KMS-11 (cell line): ENCODE results near the gene TLR6.

Experiments
- H2AFZ ChIP-seq: fragments of 200-600 bp; sonication (generic); 2 replicates; pipeline ENCODE4 v1.6.1; 2016; ENCODE audit warnings: antibody characterized with exemption, mixed run types, low read depth
- H3K27ac ChIP-seq: fragments of 200-600 bp; sonication (generic); 2 replicates; pipeline ENCODE4 v1.6.1; 2016; ENCODE audit warnings: mild to moderate bottlenecking, mixed run types
- H3K27me3 ChIP-seq: fragments of 200-600 bp; sonication (generic); 2 replicates; pipeline ENCODE4 v1.6.1; 2017; ENCODE audit warnings: mild to moderate bottlenecking, low read depth, mixed run types, moderate library complexity; ENCODE audit not compliant: insufficient read depth
- H3K36me3 ChIP-seq: fragments of 200-600 bp; sonication (generic); 2 replicates; pipeline ENCODE4 v1.6.1; 2017; ENCODE audit warnings: mild to moderate bottlenecking, mixed run types; ENCODE audit not compliant: insufficient read depth
- H3K4me1 ChIP-seq: fragments of 200-600 bp; sonication (generic); 2 replicates; pipeline ENCODE4 v1.6.1; 2016; ENCODE audit warnings: mild to moderate bottlenecking, low read depth, mixed run types; ENCODE audit not compliant: poor library complexity, severe bottlenecking
- H3K4me2 ChIP-seq: fragments of 200-600 bp; sonication (generic); 2 replicates; pipeline ENCODE4 v1.7.0; 2016; ENCODE audit warnings: mild to moderate bottlenecking, mixed run types
- H3K4me3 ChIP-seq: fragments of 200-600 bp; sonication (generic); IDR thresholded peaks from 2 replicates; pipeline ENCODE4 v1.6.1; 2017; ENCODE audit warnings: low read depth, low read length, mixed read lengths; ENCODE audit not compliant: insufficient read depth
- H3K79me2 ChIP-seq: fragments of 200-600 bp; sonication (generic); 2 replicates; pipeline ENCODE4 v1.6.1; 2016; ENCODE audit warnings: low read depth, mixed run types; ENCODE audit not compliant: insufficient read depth
- H3K9ac ChIP-seq: fragments of 200-600 bp; sonication (generic); 2 replicates; pipeline ENCODE4 v1.6.1; 2016; ENCODE audit warnings: mild to moderate bottlenecking, mixed run types
- H4K20me1 ChIP-seq: fragments of 200-600 bp; sonication (generic); 2 replicates; pipeline ENCODE4 v1.6.1; 2016; ENCODE audit warnings: mild to moderate bottlenecking, mixed run types; ENCODE audit not compliant: insufficient read depth
- TF ChIP-seq, protein P1 (sequence below): fragments of 200-600 bp; sonication (generic); conservative IDR thresholded peaks from 2 replicates; pipeline ENCODE4 v1.6.1; 2017; ENCODE audit warnings: low read depth, mild to moderate bottlenecking, antibody characterized with exemption, low read length, moderate library complexity, mixed read lengths

Gene TLR6

DNA sequence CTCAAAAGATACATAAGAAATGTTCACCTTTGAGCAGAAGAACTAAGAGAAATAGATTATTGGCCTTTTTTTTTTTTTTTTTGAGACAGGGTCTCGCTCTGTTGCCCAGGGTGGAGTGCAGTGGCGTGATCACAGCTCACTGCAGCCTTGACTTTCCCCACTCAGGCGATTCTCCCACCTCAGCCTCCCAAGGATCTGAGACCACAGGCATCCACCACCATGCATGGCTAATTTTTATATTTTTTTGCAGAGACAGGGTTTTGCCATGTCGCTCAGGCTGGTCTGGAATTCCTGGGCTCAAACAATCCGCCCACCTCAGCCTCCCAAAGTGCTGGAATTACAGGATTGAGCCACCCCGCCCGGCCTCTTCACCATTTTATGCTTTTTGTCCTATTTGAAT, 2.9 kb upstream of the TLR6 start:
- no peak overlapping the region for H3K4me3 ChIP-seq
- no peaks in the 10 kb centered on the region for H4K20me1 ChIP-seq
- TF ChIP-seq, protein P1, sequence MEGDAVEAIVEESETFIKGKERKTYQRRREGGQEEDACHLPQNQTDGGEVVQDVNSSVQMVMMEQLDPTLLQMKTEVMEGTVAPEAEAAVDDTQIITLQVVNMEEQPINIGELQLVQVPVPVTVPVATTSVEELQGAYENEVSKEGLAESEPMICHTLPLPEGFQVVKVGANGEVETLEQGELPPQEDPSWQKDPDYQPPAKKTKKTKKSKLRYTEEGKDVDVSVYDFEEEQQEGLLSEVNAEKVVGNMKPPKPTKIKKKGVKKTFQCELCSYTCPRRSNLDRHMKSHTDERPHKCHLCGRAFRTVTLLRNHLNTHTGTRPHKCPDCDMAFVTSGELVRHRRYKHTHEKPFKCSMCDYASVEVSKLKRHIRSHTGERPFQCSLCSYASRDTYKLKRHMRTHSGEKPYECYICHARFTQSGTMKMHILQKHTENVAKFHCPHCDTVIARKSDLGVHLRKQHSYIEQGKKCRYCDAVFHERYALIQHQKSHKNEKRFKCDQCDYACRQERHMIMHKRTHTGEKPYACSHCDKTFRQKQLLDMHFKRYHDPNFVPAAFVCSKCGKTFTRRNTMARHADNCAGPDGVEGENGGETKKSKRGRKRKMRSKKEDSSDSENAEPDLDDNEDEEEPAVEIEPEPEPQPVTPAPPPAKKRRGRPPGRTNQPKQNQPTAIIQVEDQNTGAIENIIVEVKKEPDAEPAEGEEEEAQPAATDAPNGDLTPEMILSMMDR = no peak
- no peaks in the 10 kb centered on the region for H3K27me3 ChIP-seq
- H3K9ac ChIP-seq = no peak overlapping the region
- no peak overlapping the region for H3K4me2 ChIP-seq
- no peaks in the 10 kb centered on the region for H3K36me3 ChIP-seq
- H3K4me1 ChIP-seq = peaks cover 20% of the 10 kb centered on the region
- H3K27ac ChIP-seq = no peak overlapping the region
- no peaks in the 10 kb centered on the region for H3K79me2 ChIP-seq
- no peak overlapping the region for H2AFZ ChIP-seq

DNA sequence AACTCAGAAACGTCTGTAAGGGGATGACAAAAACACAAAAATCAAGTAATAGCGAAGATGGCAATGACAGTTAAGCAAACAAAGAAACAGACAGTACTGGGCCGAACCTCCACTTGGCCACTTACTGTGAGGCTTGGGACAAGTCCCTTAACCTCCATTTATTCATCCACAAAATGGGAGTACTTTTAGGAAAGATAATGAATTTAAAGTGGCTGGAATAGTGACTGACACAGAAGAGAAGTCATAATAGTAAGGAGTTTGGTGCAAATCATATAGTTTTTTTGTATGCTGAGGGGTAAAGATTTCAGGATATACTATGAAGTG, 1.4 kb upstream of the TLR6 start:
- Histone ChIP-seq H3K9ac (no peak overlapping the region), H3K4me2 (no peak overlapping the region), H3K36me3 (no peaks in the 10 kb centered on the region), H3K79me2 (no peaks in the 10 kb centered on the region), H4K20me1 (no peaks in the 10 kb centered on the region), H3K27ac (no peak overlapping the region), H2AFZ (no peak overlapping the region), H3K4me3 (no peak overlapping the region), H3K27me3 (no peaks in the 10 kb centered on the region), H3K4me1 (peaks cover 20% of the 10 kb centered on the region)
- TF ChIP-seq, protein P1 = no peak

DNA sequence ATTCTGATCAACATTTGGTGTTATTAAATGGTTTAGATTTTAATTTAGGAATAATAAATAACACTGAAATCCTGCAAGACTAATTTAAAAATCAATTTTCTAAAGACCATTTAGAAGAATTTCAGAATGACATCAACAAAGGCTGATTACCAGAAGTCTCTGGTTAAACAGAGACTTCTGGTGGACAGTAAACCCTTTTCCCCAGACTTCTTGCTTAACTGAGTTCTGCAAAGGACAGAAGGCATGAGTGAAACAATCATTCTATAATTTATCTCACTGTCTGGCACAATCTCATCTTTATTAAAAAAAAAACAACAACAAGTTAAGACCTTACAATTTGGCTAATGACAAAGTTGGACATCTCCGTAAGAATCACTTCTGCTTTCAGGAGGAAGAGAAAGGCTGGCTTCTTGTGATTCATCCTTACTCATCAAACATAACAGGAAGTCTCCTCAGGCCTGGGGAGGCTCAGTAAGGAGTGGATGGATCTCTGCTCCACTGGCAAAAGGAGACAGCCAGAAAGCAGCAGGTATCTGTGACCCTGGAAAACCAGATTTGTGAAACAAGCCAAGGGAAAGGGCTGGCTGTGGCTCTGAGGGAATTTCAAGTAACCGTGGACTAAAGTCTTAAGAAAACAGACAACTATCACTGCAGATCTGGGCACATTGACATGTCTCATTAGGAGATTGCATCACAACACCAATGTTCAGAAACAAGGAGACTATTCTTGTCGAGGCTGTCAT, 908 bp upstream of the TLR6 start:
- no peaks in the 10 kb centered on the region for H3K36me3 ChIP-seq
- H3K27me3 ChIP-seq = no peaks in the 10 kb centered on the region
- H3K4me1 ChIP-seq = peaks cover 20% of the 10 kb centered on the region
- H3K27ac ChIP-seq = peak overlapping the region; percentile 62; the same call in 1 of the 2 replicates
- H3K4me3 ChIP-seq = no peak overlapping the region
- no peak overlapping the region; the same call in 1 of the 2 replicates for H3K9ac ChIP-seq
- TF ChIP-seq, protein P1 = no peak
- no peak overlapping the region for H2AFZ ChIP-seq
- H3K79me2 ChIP-seq = no peaks in the 10 kb centered on the region
- no peaks in the 10 kb centered on the region for H4K20me1 ChIP-seq
- H3K4me2 ChIP-seq = peak overlapping the region; percentile 44

DNA sequence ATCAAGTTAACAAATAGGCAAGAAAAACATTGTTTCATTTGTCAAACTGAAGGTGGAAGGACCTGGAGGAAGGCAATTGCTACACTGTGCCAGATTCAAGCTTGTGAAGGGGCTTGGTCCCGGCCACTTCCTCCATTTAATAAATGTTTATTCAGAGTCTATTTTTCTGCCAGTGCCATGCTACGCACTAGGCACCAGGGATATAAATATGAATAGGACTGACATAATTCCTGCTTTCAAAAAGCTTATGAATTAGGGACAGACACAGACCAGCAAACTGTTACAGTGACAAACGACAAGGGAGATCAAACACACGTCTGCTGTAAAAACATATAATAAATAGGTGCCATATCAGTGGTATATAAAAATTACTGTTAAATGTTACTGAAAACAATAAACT, 571 bp downstream of the TLR6 start:
- Histone ChIP-seq H2AFZ (peak overlapping the region; percentile 90), H3K27ac (peak overlapping the region; percentile 62; the same call in 1 of the 2 replicates), H3K4me3 (no peak overlapping the region), H3K9ac (peak overlapping the region; percentile 22; the same call in 1 of the 2 replicates), H3K4me1 (peaks cover 20% of the 10 kb centered on the region), H3K4me2 (peak overlapping the region; percentile 44), H3K27me3 (no peaks in the 10 kb centered on the region), H3K79me2 (no peaks in the 10 kb centered on the region), H3K36me3 (no peaks in the 10 kb centered on the region), H4K20me1 (no peaks in the 10 kb centered on the region)
- TF ChIP-seq, protein P1 = no peak
